Activated CD4-positive, alpha-beta T cell treated with anti-CD3 and anti-CD28 coated beads, Interleukin-2, amount 10 ng/mL, durations not matched to agents 24 days and 14 days (primary cell): Measurements from ENCODE around the gene SH2D4B. TPM values are rescaled to one million over a fixed set of nuclear protein-coding genes. Genes with fewer than 3 reads are reported as not detected.
"Not testable (repeated sequence)": the region's sequence is repeated elsewhere in the genome, so short reads cannot be mapped to it uniquely, and the experiment has no call there.

Source experiments
- DNase-seq: peaks from one replicate; pipeline ENCODE4 v3.0.0; 2022
- H3K27ac Mint-ChIP-seq: one replicate; pipeline ENCODE4 v1.8.0; 2022; ENCODE audit warnings: mild to moderate bottlenecking, mixed read lengths
- H3K27me3 Mint-ChIP-seq: one replicate; pipeline ENCODE4 v1.8.0; 2022; ENCODE audit warnings: mixed read lengths
- H3K36me3 Mint-ChIP-seq: one replicate; pipeline ENCODE4 v1.8.0; 2022; ENCODE audit warnings: low read depth, mild to moderate bottlenecking, mixed read lengths
- H3K4me1 Mint-ChIP-seq: one replicate; pipeline ENCODE4 v1.8.0; 2021; ENCODE audit warnings: mixed read lengths
- H3K4me3 Mint-ChIP-seq: one replicate; pipeline ENCODE4 v1.8.0; 2022; ENCODE audit warnings: mild to moderate bottlenecking, moderate library complexity, mixed read lengths
- H3K9me3 Mint-ChIP-seq: one replicate; pipeline ENCODE4 v1.8.0; 2021; ENCODE audit warnings: mixed read lengths
- intact Hi-C: fragments of 100-400 bp; cut with micrococcal nuclease; formaldehyde crosslinking; loops from one replicate; pipeline ENCODE4 v1.15.1; 2023
- total RNA-seq: library from RNA; stranded (reverse); gene quantifications from 2 replicates; pipeline ENCODE4 v1.2.3, GENCODE V29; 2022

SH2D4B gene
- total RNA-seq, 1 donor from 2014 or later: 0.23 TPM

GRCh38 chr10:80524190-80524909 is 13.4 kb upstream of the SH2D4B start:
- H3K36me3 Mint-ChIP-seq: peaks cover 41% of the 10 kb centered on the region
- no peak for DNase-seq
- peak overlapping the region; percentile 20 for H3K27ac Mint-ChIP-seq
- intact Hi-C loops: no loop called here
- H3K27me3 Mint-ChIP-seq: no peaks in the 10 kb centered on the region
- no peaks in the 10 kb centered on the region for H3K9me3 Mint-ChIP-seq
- H3K4me3 Mint-ChIP-seq: no peak overlapping the region
- peaks cover 58% of the 10 kb centered on the region for H3K4me1 Mint-ChIP-seq

GRCh38 chr10:80526218-80526617 is 11.5 kb upstream of the SH2D4B start:
- H3K9me3 Mint-ChIP-seq: no peaks in the 10 kb centered on the region
- no peaks in the 10 kb centered on the region for H3K27me3 Mint-ChIP-seq
- H3K36me3 Mint-ChIP-seq: peaks cover 40% of the 10 kb centered on the region
- H3K27ac Mint-ChIP-seq: peak overlapping the region; percentile 87
- intact Hi-C loops: loop anchor here (5.0 kb wide), 1 partner anchor 144 kb away; no protein-coding TSS in a partner anchor
- no peak for DNase-seq
- peaks cover 68% of the 10 kb centered on the region for H3K4me1 Mint-ChIP-seq
- peak overlapping the region; percentile 66 for H3K4me3 Mint-ChIP-seq

GRCh38 chr10:80526742-80527141 is 11.0 kb upstream of the SH2D4B start:
- H3K4me1 Mint-ChIP-seq: peaks cover 71% of the 10 kb centered on the region
- peak overlapping the region; percentile 87 for H3K27ac Mint-ChIP-seq
- no peaks in the 10 kb centered on the region for H3K9me3 Mint-ChIP-seq
- H3K36me3 Mint-ChIP-seq: peaks cover 37% of the 10 kb centered on the region
- intact Hi-C loops: loop anchor here (5.0 kb wide), 1 partner anchor 144 kb away; no protein-coding TSS in a partner anchor
- no peak for DNase-seq
- H3K4me3 Mint-ChIP-seq: peak overlapping the region; percentile 66
- no peaks in the 10 kb centered on the region for H3K27me3 Mint-ChIP-seq

GRCh38 chr10:80528185-80528700 is 9.5 kb upstream of the SH2D4B start:
- Mint-ChIP-seq H3K27me3 (no peaks in the 10 kb centered on the region), H3K9me3 (no peaks in the 10 kb centered on the region), H3K4me3 (peak overlapping the region; percentile 9), H3K36me3 (peaks cover 44% of the 10 kb centered on the region), H3K4me1 (peaks cover 79% of the 10 kb centered on the region), H3K27ac (peak overlapping the region; percentile 81)
- DNase-seq: no peak
- intact Hi-C loops: loop anchor here (5.0 kb wide), 1 partner anchor 146 kb away; no protein-coding TSS in a partner anchor

- Mint-ChIP-seq H3K36me3 (peaks cover 44% of the 10 kb centered on the region), H3K27ac (peak overlapping the region; percentile 81), H3K4me1 (peaks cover 74% of the 10 kb centered on the region), H3K27me3 (no peaks in the 10 kb centered on the region), H3K4me3 (peak overlapping the region; percentile 34), H3K9me3 (no peaks in the 10 kb centered on the region)
- intact Hi-C loops: loop anchor here (5.0 kb wide), 1 partner anchor 147 kb away; no protein-coding TSS in a partner anchor
- DNase-seq: no peak
Measured at GRCh38 chr10:80528901-80529300, 8.8 kb upstream of the SH2D4B start.

GRCh38 chr10:80529604-80530003 is 8.1 kb upstream of the SH2D4B start:
- Mint-ChIP-seq H3K27me3 (no peaks in the 10 kb centered on the region), H3K36me3 (peaks cover 39% of the 10 kb centered on the region), H3K4me1 (peaks cover 69% of the 10 kb centered on the region), H3K9me3 (no peaks in the 10 kb centered on the region), H3K27ac (peak overlapping the region; percentile 81), H3K4me3 (peak overlapping the region; percentile 34)
- intact Hi-C loops: loop anchor here (1.0 to 10.0 kb wide), 4 partner anchors 18 to 395 kb away; no protein-coding TSS in a partner anchor
- DNase-seq: peak; percentile 89

- H3K9me3 Mint-ChIP-seq: no peaks in the 10 kb centered on the region
- intact Hi-C loops: loop anchor here (1.0 to 10.0 kb wide), 3 partner anchors 19 to 395 kb away; no protein-coding TSS in a partner anchor
- peaks cover 39% of the 10 kb centered on the region for H3K36me3 Mint-ChIP-seq
- no peaks in the 10 kb centered on the region for H3K27me3 Mint-ChIP-seq
- H3K4me1 Mint-ChIP-seq: peaks cover 65% of the 10 kb centered on the region
- H3K27ac Mint-ChIP-seq: peak overlapping the region; percentile 81
- peak overlapping the region; percentile 34 for H3K4me3 Mint-ChIP-seq
- peak; percentile 80 for DNase-seq
Measured at GRCh38 chr10:80530251-80530650, 7.5 kb upstream of the SH2D4B start.

GRCh38 chr10:80530816-80531215 is 6.9 kb upstream of the SH2D4B start:
- H3K4me1 Mint-ChIP-seq: peaks cover 63% of the 10 kb centered on the region
- no peaks in the 10 kb centered on the region for H3K27me3 Mint-ChIP-seq
- H3K4me3 Mint-ChIP-seq: peak overlapping the region; percentile 53
- no peaks in the 10 kb centered on the region for H3K9me3 Mint-ChIP-seq
- intact Hi-C loops: loop anchor here (1.0 to 10.0 kb wide), 3 partner anchors 20 to 394 kb away; no protein-coding TSS in a partner anchor
- peak; percentile 74 for DNase-seq
- peaks cover 41% of the 10 kb centered on the region for H3K36me3 Mint-ChIP-seq
- peak overlapping the region; percentile 65 for H3K27ac Mint-ChIP-seq

- Mint-ChIP-seq H3K4me3 (peak overlapping the region; percentile 47), H3K4me1 (peaks cover 56% of the 10 kb centered on the region), H3K27me3 (no peaks in the 10 kb centered on the region), H3K27ac (peak overlapping the region; percentile 76), H3K9me3 (no peaks in the 10 kb centered on the region), H3K36me3 (peaks cover 31% of the 10 kb centered on the region)
- intact Hi-C loops: loop anchor here (10.0 kb wide), 1 partner anchor 392 kb away; no protein-coding TSS in a partner anchor
- no peak for DNase-seq
Measured at GRCh38 chr10:80532571-80532970, 5.1 kb upstream of the SH2D4B start.

GRCh38 chr10:80534059-80534458 is 3.6 kb upstream of the SH2D4B start:
- H3K9me3 Mint-ChIP-seq, DNase-seq, H3K4me3 Mint-ChIP-seq, H3K27me3 Mint-ChIP-seq, H3K27ac Mint-ChIP-seq: not testable (repeated sequence)
- Mint-ChIP-seq H3K4me1 (peaks cover 46% of the 10 kb centered on the region), H3K36me3 (peaks cover 20% of the 10 kb centered on the region)
- intact Hi-C loops: loop anchor here (10.0 kb wide), 1 partner anchor 391 kb away; no protein-coding TSS in a partner anchor

GRCh38 chr10:80534646-80535045 is 3.1 kb upstream of the SH2D4B start:
- H3K27ac Mint-ChIP-seq, DNase-seq, H3K4me3 Mint-ChIP-seq, H3K9me3 Mint-ChIP-seq, H3K27me3 Mint-ChIP-seq: not testable (repeated sequence)
- peaks cover 16% of the 10 kb centered on the region for H3K36me3 Mint-ChIP-seq
- peaks cover 40% of the 10 kb centered on the region for H3K4me1 Mint-ChIP-seq
- intact Hi-C loops: loop anchor here (10.0 kb wide), 1 partner anchor 390 kb away; no protein-coding TSS in a partner anchor

- Mint-ChIP-seq H3K27me3 (no peaks in the 10 kb centered on the region), H3K27ac (peak overlapping the region; percentile 99), H3K4me3 (peak overlapping the region; percentile 98), H3K4me1 (peaks cover 32% of the 10 kb centered on the region), H3K36me3 (peaks cover 16% of the 10 kb centered on the region), H3K9me3 (no peaks in the 10 kb centered on the region)
- intact Hi-C loops: loop anchor here (10.0 kb wide), 1 partner anchor 389 kb away; no protein-coding TSS in a partner anchor
- peak; percentile 92 for DNase-seq
Measured at GRCh38 chr10:80535671-80536360, 1.9 kb upstream of the SH2D4B start.

GRCh38 chr10:80536361-80536835 is 1.3 kb upstream of the SH2D4B start:
- DNase-seq: no peak
- Mint-ChIP-seq H3K36me3 (peaks cover 14% of the 10 kb centered on the region), H3K27ac (peak overlapping the region; percentile 99), H3K9me3 (no peaks in the 10 kb centered on the region), H3K27me3 (no peaks in the 10 kb centered on the region), H3K4me1 (peaks cover 33% of the 10 kb centered on the region), H3K4me3 (peak overlapping the region; percentile 98)
- intact Hi-C loops: loop anchor here (10.0 kb wide), 1 partner anchor 388 kb away; no protein-coding TSS in a partner anchor
